DMS53 (cell line): ENCODE results near the gene CYB561.
A peak's percentile ranks its signal among the peaks of the same experiment; 100 is the strongest.

Source experiments
- DNase-seq: peaks from one replicate; lab custom pipeline; 2025; lab: John Stamatoyannopoulos, UW

CYB561 gene

DNA sequence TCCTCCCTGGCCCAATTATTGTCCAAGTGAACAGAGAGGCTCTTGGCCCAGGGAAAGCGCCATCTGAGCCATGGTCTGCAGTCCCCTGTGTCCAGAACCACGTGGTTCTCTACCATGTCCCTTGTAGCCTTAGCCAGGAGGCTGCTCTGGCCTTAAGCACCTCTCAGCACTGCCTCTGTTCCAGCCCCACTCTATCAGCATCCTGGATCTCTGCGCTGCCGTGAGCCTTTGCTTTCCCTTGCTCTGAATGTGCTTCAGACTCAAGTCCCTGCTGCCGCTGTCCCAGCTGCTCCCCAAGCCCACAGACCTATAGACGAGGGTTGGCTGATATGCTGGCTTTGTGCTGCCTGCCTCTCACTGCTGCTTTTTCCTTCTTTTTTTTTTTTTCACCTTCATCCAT is 33.9 kb downstream of the CYB561 start:
- no peak for DNase-seq

DNA sequence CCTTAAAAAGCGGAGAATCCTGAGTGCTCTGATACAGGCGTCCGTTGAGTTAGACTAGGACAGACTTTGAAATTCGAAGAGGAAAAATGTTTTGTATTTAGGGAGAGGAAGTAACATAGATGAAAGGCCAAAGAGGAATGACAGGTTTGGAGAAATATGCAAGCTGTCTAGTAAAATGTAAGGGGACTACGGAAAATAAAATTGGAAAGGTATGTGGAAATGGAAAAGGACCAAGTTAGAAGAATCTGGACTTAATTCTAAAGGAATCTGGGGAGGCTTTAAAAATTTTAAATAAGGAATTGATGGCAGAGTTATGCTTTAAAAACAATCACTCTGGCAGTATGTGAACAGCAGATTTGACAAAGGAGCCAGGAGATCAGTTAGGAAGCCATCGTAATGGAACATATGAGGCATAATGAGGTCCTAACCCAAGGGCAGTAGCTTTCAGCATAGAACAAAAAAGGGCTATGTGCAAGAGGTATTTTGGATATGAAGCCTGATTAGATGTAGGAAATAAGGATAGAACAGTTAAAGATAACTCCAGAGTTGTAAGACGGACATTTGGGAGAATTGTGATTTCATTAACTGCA is 38.3 kb downstream of the CYB561 start:
- DNase-seq: no peak

DNA sequence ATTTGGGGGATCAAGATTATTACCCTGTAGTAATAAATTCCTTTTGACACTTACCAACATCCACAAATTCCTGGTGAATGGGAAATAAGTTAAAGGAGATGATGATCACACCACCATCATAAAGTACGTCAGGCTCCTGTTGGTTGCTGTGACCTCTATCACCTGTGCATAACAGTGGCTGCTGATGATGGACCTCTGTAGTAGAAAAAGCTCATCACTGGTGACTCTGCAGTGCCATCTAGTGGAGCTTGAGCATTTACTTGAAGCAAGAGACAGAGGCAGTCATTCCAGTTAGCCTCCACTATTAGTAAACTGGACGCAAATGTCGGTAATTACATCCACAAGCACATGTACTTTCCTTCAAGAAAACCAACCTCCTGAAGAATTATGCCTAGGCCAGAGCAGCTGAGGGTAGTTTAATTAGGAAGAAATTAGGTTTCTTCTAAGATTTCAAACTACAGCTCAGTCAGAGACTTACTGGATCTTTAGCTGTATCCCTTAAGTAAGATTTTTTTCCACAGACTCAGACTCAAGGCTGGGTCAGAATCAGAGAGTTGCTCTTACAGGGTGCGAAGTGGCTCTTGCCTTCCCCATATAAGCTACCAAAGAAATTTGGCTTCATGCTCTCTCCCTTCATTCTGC is 39.3 kb downstream of the CYB561 start:
- DNase-seq: peak; percentile 92

DNA sequence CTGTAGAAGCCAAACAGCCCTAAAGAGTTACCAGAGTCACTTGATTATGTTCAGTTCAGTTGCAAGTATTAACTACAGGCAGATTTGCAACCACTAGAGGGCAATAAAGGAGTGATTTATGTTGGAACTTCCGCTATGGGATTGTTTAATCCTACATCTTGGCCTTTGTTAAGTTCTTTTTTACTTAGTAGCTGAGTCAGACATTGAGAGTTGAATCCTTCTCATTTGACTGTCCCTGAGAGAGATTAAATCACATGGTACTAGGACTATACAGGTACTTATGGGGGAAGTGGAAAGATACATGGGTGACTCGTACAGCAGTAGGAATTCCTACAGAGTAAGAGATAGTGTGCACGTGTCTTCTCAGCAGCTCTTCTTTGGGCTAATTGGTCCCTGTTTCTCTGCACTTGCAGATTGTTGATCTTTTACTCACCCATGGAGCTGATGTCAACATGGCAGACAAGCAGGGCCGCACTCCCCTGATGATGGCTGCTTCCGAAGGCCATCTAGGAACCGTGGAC is 40.3 kb downstream of the CYB561 start:
- DNase-seq: peak; percentile 67

DNA sequence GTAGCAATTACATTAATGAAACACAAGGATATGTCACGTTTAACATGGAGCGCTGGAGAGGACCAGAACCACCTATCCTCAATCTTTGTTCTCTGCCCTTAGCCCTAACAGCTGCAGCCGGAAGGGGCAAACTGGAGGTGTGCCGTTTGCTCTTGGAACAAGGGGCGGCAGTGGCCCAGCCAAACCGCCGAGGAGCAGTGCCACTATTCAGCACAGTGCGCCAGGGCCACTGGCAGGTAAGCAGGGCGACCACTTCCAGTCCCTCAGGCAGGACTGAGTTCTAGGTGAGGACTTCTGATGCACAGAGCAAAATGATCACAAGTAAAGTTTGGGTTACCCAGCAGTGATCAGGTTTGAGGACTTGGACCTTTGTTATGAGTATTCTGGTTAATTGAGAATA is 41.1 kb downstream of the CYB561 start:
- no peak for DNase-seq

DNA sequence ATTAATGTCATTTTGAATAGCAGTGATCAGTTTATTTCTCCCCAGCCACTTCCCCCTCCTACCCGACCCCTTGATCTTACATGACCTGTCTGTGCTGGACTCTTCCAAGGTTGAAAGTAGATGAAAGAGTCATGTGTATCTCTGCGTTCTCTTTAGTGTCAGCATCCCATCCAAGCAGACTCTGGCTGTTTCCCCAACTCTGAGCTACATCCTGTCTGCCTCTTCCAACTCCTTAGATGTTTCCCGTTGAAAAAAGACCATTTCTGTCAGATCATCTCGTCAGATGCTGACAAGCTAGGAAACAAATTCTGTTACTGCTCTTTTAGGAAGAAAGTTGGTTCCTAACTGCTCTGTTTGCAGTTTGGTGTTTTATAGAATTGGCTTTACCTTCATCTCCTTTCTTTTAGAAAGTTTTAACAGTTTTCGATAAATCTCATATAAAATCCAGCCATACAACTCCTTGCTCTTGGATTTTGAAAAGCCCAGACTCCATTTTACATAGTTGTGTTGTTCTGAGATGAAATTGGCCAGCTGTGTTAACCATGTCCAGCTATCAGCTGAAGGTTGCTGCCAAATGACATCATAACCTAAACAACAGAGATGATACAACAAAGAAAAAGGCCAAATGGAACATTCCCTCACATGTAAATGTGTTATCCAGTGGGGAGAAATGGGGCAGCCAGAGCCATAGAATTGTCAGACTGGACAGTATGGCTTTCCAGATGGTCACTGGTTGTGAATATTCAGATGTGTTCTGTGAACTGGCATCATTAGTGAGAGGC is 43.5 kb downstream of the CYB561 start:
- DNase-seq: no peak

DNA sequence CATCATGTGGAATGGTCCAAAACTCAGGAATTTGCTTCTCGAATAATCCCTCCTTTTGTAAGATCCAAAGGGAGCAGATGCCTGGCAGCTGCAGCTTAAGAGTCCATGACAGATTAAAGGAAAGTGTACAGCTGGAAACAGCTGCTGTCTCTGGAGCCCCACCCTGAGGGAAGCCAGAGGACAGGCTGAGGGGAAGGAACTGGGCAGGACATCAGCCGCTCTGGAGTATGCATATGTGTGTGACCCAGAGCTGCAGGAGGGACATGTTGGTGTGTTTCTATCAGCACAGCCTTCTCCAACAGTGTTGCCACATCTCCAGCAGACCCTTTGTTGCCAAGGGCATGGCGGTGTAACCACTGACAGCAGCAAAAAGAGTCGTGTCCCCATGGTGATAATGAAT is 46.2 kb downstream of the CYB561 start:
- DNase-seq: peak; percentile 5

DNA sequence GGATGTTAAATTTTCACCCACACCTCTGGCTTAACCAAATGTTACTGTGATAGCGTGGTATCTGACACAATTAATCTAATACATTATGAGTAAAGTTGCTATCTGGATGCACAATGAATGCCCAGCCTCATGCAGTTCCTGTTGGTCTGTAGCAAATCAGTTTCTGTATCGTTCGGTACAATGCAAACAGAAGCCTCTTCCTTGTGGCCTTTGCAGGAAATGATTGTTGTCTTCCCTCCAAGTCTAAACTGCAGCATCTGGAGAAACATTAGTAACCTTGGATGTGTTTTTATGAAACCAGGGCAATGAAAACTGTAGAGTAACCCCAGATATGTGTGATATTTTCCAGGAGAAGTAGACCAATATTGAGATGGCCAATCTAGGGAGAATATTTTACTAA is 46.8 kb downstream of the CYB561 start:
- no peak for DNase-seq

DNA sequence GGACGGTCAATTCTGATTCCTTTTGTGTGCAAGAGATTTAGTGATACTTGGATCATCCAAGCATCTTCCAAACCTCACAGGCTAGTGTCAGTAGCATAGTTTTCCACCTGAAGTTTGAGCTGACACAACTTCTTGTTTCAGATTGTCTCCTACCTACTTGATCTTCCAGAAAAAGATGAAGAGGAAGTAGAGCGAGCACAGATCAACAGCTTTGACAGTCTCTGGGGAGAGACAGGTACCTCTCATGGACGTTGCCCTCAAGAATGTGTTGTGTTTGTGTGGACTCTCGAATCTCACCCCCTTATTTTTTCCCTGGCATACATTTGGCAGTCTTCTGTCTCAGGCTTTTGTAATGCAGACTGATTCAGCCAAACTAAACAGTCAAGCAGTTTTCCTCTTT is 47.4 kb downstream of the CYB561 start:
- DNase-seq: no peak

DNA sequence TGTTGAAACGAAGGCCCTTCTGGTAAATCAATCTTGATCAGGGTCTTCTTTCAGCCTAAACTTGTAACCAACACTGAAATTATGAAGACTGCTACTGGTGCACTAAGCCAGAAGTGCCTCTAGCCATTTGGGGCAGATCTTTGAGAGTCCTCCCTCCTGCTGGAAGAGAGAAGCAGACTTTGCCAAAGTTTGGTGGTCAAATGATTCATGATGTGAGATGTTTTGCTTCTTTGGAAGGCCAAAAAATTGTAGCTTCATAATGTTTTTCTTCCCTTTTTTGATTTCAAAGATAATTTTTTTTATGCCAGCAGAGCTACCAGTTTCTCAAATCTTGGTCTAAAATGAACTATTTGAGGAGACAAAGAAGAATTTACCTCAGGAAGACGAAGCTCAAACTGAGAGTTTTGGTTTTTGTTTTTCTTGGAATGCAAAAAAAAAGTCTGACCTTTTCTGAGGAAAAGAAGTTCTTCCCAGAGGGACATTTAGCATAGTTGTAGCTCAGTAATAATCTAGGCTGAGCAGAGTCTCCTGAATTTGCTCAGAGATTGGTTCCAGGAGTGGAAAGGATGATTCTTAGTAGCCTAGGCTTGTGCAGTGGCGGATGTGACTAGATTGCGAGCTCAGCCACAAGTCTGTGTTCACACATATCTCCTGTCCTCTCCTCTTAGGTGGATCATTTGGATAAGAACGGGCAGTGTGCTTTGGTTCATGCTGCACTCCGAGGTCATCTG is 50.9 kb downstream of the CYB561 start:
- no peak for DNase-seq

DNA sequence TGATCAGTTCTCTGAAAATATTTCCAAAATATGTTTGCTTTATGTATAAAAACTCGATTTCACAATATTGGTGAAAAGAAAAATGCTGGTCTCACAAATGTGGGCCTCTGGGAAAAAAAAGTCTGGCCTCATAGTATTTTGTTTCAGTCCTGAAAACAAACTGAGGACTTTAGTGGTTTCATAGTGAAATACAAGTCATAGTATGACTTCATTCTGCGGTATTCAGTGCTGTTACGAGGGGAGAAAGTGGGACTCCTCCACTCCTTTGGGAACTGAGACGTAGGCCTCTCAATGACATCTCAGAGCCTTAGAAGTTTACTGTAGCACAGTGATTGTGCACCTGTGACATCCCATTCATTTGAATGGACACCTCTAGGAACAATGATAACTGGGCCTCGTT is 56.0 kb downstream of the CYB561 start:
- DNase-seq: no peak

DNA sequence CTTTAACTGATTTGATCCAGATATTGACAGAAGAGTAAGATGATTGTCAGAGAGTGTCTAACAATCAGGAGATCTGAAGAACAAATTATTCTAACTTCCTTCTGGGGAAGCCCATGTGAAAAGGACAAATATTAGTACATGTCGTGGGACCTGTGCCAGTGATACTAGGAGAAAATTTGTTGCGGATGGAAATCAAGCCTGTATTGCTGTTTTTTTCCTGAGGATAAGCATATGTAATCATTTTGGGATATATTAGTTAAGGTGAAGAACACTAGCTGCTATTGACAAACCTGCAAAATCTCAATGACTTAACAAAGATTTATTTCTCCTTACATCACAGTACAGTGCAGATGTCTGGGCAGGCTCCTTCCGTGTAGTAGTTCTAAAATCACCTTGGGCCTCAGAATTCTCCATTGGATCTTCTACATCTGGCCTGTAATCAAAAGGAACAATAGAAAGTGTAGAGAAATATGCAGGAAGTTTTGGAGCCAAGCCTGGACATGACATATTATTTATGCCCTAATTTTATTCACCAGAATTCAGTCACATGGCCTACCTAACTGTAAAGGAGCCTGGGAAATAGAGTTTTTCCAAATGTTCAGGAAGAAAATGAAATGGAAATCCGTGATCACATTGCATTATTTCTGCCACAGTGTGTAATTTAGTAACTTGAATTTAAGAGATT is 58.3 kb downstream of the CYB561 start:
- no peak for DNase-seq

DNA sequence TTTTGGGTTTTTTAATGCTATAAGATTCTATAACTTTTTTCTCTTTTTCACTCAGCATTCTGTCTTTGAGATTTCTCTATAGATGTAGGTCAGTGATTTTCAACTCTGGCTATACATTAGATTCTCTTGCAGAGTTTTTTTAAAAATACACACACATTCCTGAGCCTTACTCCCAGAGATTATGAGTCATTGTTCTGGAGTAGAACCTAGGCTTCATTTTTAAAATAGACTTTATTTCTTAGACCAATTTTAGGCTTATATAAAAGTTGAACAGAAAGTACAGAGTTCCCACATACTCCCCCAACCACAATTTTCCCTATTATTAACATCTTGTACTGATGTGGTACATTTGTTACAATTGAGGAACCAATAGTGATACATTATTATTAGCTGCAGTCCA is 63.3 kb downstream of the CYB561 start:
- no peak for DNase-seq
